ENCODE results near the gene ENPP4. TPM values are rescaled to one million over a fixed set of nuclear protein-coding genes. Genes with fewer than 3 reads are reported as not detected.
"Not testable (repeated sequence)": the region's sequence is repeated elsewhere in the genome, so short reads cannot be mapped to it uniquely, and the experiment has no call there.

Gene ENPP4
- total RNA-seq: 5.9 and 6.1 TPM in 2 replicates

DNA sequence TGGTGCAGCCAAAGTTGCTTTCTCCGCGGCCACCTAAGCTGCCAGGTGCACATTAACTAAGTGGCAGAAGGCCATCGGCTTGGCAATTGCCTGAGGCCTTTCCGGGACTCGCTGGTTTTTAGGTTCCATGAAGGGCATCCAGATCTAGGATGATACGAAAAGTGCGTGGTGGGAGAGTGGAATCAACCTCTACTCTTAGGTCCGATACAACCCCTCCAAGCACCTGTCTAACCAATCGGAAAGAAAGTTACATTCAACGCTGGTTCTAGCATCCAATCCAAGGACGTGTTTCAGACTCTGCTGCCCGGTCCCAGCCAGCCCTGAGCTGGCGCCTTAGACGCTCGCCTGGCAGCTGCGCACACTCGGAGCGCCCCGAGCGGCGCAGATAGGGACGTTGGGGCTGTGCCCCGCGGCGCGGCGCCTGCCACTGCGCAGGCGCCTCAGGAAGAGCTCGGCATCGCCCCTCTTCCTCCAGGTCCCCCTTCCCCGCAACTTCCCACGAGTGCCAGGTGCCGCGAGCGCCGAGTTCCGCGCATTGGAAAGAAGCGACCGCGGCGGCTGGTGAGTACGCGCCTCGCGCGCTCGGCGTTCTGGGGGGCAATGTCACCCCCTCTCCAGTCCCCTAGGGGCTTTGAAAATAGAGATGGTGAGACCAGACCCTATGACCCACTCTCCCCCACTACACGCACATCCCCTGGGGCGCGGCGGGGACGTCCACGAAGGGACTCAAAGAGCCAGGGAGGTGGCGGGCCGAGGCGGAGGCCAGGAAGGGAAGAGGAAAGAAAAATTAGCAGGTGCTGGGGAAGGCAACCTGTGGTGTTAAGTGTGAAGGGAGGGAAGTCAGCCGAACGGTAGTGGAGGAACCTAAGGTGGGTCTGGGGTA is at the start of gene ENPP4:
TSS of gene ENPP4 (plus strand) at position 361 of the 883 bp plus-strand sequence. CDS start 9,595 bp downstream, outside the sequence.
- Mint-ChIP-seq H3K27ac (peak within 1 kb of the TSS; percentile 75), H3K4me1 (ENCODE audit: low read depth) (peaks cover 25% of the 10 kb centered on the region)

DNA sequence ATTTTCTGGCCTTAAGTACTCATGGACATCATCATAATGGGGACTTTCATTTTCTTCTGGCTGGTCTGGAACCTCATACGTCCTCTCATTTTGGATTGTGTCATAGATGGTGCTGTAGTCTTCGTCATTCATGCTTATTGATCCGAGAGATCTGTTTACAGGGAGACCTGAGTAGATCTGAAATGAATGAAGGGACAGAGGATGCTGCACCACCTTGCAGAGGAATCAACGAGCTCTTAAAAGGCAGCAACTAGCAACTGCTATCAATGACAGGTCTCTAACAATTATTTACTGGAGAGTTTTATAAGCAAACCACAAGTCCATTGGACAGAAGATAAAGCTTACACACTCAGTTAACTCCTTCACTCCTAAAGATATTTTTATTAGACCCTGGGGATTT is 49.7 kb upstream of the ENPP4 start:
- peaks cover 5% of the 10 kb centered on the region for H3K4me1 Mint-ChIP-seq (ENCODE audit: low read depth)
- H3K27ac Mint-ChIP-seq: no peak overlapping the region
- H3K36me3 Mint-ChIP-seq (ENCODE audit: low read depth): no peaks in the 10 kb centered on the region
- DNase-seq (ENCODE audit: low spot score): no peak
- peaks cover 4% of the 10 kb centered on the region for H3K27me3 Mint-ChIP-seq (ENCODE audit: insufficient read depth)
- H3K9me3 Mint-ChIP-seq: no peaks in the 10 kb centered on the region
- no peak overlapping the region for H3K4me3 Mint-ChIP-seq
- intact Hi-C loops (cut with micrococcal nuclease): no loop called here

More for the DNA sequence above, at the start of gene ENPP4:
- peak within 1 kb of the TSS; percentile 91 for H3K4me3 Mint-ChIP-seq
- H3K36me3 Mint-ChIP-seq (ENCODE audit: low read depth): peaks cover 2% of the 10 kb centered on the region
- intact Hi-C loops (cut with micrococcal nuclease): loop anchor here (1.0 to 2.0 kb wide), 4 partner anchors 40 to 119 kb away; no protein-coding TSS in a partner anchor
- no peaks in the 10 kb centered on the region for H3K9me3 Mint-ChIP-seq
- H3K27me3 Mint-ChIP-seq (ENCODE audit: insufficient read depth): peaks cover 2% of the 10 kb centered on the region
- peak; percentile 92 for DNase-seq (ENCODE audit: low spot score)

- H3K27ac Mint-ChIP-seq; intact Hi-C loops (cut with micrococcal nuclease); DNase-seq (ENCODE audit: low spot score); H3K36me3 Mint-ChIP-seq (ENCODE audit: low read depth); H3K4me3 Mint-ChIP-seq; H3K9me3 Mint-ChIP-seq; H3K4me1 Mint-ChIP-seq (ENCODE audit: low read depth): not testable (repeated sequence)
- peaks cover 17% of the 10 kb centered on the region for H3K27me3 Mint-ChIP-seq (ENCODE audit: insufficient read depth)
Observed at GRCh38 chr6:46085688-46086087, 44.1 kb upstream of the ENPP4 start.

DNA sequence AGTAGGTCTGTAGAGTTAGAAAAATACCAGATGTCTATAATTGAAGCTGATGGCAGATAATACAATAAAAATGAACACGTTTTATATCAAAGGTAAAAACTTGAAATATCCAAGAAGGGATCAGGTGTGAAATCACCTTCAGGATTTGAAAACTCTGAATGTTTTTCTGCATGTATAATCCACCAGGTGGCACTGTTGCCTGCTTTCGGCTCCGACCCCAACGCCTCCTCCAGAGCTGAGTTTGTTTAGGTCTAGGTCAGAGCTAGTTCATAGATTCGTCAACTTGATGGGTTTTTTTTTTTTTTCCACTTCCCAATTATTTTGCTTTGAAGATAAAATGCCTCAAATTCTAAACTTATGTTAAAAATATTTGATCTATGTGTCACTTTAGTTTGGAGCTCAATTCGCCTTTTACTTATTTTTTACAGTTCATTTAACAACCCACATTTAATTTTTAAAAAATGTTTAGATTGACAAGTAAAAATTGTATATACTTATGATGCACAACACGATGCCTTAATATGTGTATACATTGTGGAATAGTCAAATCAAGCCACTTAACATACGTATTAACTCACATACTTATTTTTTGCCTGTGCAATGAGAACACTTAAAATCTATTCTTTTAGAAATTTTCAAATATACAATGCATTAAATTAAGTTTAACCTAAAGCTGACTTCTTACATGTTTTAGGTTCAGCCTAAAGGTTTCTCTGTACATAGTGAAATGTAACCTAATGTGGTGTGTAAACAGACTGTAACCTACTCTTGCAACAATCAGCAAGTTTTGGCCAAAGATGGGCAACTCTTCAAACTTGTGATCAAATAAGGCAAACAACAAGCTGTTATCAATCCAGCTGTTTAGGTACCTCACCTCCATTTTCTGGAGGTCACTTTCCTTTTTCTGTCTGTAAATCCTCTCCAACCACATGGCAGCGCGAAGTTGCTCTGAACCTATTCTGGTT is 39.4 kb upstream of the ENPP4 start:
- peak; percentile 19 for DNase-seq (ENCODE audit: low spot score)
- peaks cover 19% of the 10 kb centered on the region for H3K27me3 Mint-ChIP-seq (ENCODE audit: insufficient read depth)
- no peaks in the 10 kb centered on the region for H3K36me3 Mint-ChIP-seq (ENCODE audit: low read depth)
- peaks cover 7% of the 10 kb centered on the region for H3K9me3 Mint-ChIP-seq
- no peak overlapping the region for H3K4me3 Mint-ChIP-seq
- no peak overlapping the region for H3K27ac Mint-ChIP-seq
- H3K4me1 Mint-ChIP-seq (ENCODE audit: low read depth): no peaks in the 10 kb centered on the region
- intact Hi-C loops (cut with micrococcal nuclease): loop anchor here (1.0 to 2.0 kb wide), 7 partner anchors 39 to 956 kb away; partner anchors contain the start of gene ENPP4

DNA sequence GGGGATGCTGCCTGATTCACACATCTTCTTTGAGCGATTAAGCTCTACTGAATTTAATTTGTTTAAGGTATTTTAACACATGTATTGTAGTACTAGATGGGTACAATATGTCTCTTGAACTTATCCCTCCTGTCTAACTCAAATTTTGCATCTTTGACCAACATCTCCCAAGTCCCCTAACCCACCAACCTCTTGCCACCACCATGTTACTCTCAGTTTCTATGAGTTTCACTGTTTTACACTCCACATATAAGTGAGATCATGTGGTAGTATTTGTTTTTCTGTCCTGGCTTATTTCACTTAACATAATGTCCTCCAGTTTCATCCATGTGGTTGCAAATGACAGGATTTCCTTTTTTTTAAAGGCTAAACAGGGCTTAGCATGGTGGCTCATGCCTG is 38.7 kb upstream of the ENPP4 start:
- H3K27ac Mint-ChIP-seq: no peak overlapping the region
- intact Hi-C loops (cut with micrococcal nuclease): loop anchor here (2.0 kb wide), 3 partner anchors 160 to 956 kb away; no protein-coding TSS in a partner anchor
- no peaks in the 10 kb centered on the region for H3K36me3 Mint-ChIP-seq (ENCODE audit: low read depth)
- no peak for DNase-seq (ENCODE audit: low spot score)
- H3K4me3 Mint-ChIP-seq: no peak overlapping the region
- no peaks in the 10 kb centered on the region for H3K4me1 Mint-ChIP-seq (ENCODE audit: low read depth)
- peaks cover 14% of the 10 kb centered on the region for H3K9me3 Mint-ChIP-seq
- H3K27me3 Mint-ChIP-seq (ENCODE audit: insufficient read depth): peaks cover 19% of the 10 kb centered on the region

- H3K4me3 Mint-ChIP-seq: no peak overlapping the region
- intact Hi-C loops (cut with micrococcal nuclease): no loop called here
- no peak overlapping the region for H3K27ac Mint-ChIP-seq
- no peak for DNase-seq (ENCODE audit: low spot score)
- H3K27me3 Mint-ChIP-seq (ENCODE audit: insufficient read depth): peaks cover 7% of the 10 kb centered on the region
- peaks cover 15% of the 10 kb centered on the region for H3K9me3 Mint-ChIP-seq
- H3K4me1 Mint-ChIP-seq (ENCODE audit: low read depth): no peaks in the 10 kb centered on the region
- H3K36me3 Mint-ChIP-seq (ENCODE audit: low read depth): no peaks in the 10 kb centered on the region
Observed at GRCh38 chr6:46095251-46095650, 34.5 kb upstream of the ENPP4 start.

- H3K36me3 Mint-ChIP-seq (ENCODE audit: low read depth): no peaks in the 10 kb centered on the region
- H3K4me1 Mint-ChIP-seq (ENCODE audit: low read depth): no peaks in the 10 kb centered on the region
- peaks cover 15% of the 10 kb centered on the region for H3K9me3 Mint-ChIP-seq
- no peaks in the 10 kb centered on the region for H3K27me3 Mint-ChIP-seq (ENCODE audit: insufficient read depth)
- intact Hi-C loops (cut with micrococcal nuclease): no loop called here
- no peak overlapping the region for H3K4me3 Mint-ChIP-seq
- DNase-seq (ENCODE audit: low spot score): no peak
- H3K27ac Mint-ChIP-seq: no peak overlapping the region
Observed at GRCh38 chr6:46097366-46097765, 32.4 kb upstream of the ENPP4 start.

DNA sequence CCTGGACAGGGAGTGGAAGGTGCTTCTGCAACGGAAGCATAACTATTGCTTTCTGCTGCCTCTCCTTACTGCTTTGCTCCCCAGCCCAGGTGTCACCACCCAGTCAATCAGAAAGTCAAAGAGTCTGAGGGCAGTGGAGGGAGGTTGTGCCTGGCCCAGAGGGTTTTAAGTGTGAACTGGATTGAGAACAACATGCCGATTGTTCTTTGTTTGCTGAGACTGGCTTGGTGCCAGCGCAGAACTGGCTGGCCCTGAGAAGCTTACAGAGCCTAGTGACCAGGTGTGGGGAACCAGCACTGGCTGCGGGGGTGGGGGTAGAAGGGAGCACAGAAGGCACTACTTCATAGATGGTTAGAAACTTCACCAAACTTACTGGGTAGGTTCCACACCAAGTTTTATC is 31.1 kb upstream of the ENPP4 start:
- no peaks in the 10 kb centered on the region for H3K27me3 Mint-ChIP-seq (ENCODE audit: insufficient read depth)
- H3K27ac Mint-ChIP-seq: no peak overlapping the region
- no peak overlapping the region for H3K4me3 Mint-ChIP-seq
- DNase-seq (ENCODE audit: low spot score): no peak
- peaks cover 15% of the 10 kb centered on the region for H3K9me3 Mint-ChIP-seq
- no peaks in the 10 kb centered on the region for H3K36me3 Mint-ChIP-seq (ENCODE audit: low read depth)
- H3K4me1 Mint-ChIP-seq (ENCODE audit: low read depth): no peaks in the 10 kb centered on the region
- intact Hi-C loops (cut with micrococcal nuclease): no loop called here

- no peak overlapping the region for H3K27ac Mint-ChIP-seq
- H3K4me3 Mint-ChIP-seq: no peak overlapping the region
- peaks cover 13% of the 10 kb centered on the region for H3K9me3 Mint-ChIP-seq
- intact Hi-C loops (cut with micrococcal nuclease): no loop called here
- DNase-seq (ENCODE audit: low spot score): no peak
- H3K27me3 Mint-ChIP-seq (ENCODE audit: insufficient read depth): no peaks in the 10 kb centered on the region
- H3K36me3 Mint-ChIP-seq (ENCODE audit: low read depth): no peaks in the 10 kb centered on the region
- H3K4me1 Mint-ChIP-seq (ENCODE audit: low read depth): no peaks in the 10 kb centered on the region
Observed at GRCh38 chr6:46099952-46100351, 29.8 kb upstream of the ENPP4 start.

- no peak overlapping the region for H3K4me3 Mint-ChIP-seq
Observed at GRCh38 chr6:46102123-46102522, 27.7 kb upstream of the ENPP4 start.

DNA sequence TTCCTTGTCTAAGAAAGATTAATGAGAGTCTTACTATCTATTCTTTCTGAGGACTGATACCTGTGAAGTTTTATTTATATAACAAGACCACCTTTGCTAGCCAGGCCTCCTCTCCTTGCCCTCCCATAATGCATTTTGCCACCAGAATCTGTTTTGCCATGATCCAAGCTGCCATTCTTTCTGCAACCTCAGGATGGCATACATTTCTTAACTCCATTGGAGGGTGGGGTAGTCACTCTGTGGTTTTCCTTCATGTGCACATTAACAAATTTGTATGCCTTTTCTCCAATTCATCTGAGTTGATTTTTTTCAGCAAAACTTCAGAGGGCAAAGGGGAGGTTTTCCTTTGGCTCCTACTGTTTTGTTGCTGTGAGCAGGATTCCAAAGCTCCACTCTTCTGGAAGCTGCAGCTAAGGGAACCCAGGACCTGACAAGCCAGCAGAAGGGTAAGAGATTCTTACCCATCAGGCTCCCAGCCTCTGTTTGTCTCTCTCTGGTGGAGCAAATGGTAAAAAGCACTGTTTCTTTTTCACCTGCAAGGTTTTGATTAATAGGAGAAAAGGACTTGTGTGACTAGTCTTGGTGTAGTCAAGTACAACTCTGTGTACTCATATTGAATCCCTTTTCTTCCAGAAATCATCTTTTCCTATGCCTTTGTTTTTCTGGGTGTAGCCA is 26.2 kb upstream of the ENPP4 start:
- H3K4me1 Mint-ChIP-seq (ENCODE audit: low read depth): no peaks in the 10 kb centered on the region
- no peak overlapping the region for H3K4me3 Mint-ChIP-seq
- intact Hi-C loops (cut with micrococcal nuclease): no loop called here
- H3K36me3 Mint-ChIP-seq (ENCODE audit: low read depth): no peaks in the 10 kb centered on the region
- H3K27me3 Mint-ChIP-seq (ENCODE audit: insufficient read depth): no peaks in the 10 kb centered on the region
- DNase-seq (ENCODE audit: low spot score): no peak
- no peak overlapping the region for H3K27ac Mint-ChIP-seq
- no peaks in the 10 kb centered on the region for H3K9me3 Mint-ChIP-seq

More at GRCh38 chr6:46102123-46102522, 27.7 kb upstream of the ENPP4 start:
- H3K9me3 Mint-ChIP-seq: no peaks in the 10 kb centered on the region
- H3K4me1 Mint-ChIP-seq (ENCODE audit: low read depth): no peaks in the 10 kb centered on the region
- no peak overlapping the region for H3K27ac Mint-ChIP-seq
- no peak for DNase-seq (ENCODE audit: low spot score)
- H3K27me3 Mint-ChIP-seq (ENCODE audit: insufficient read depth): no peaks in the 10 kb centered on the region
- H3K36me3 Mint-ChIP-seq (ENCODE audit: low read depth): no peaks in the 10 kb centered on the region
- intact Hi-C loops (cut with micrococcal nuclease): no loop called here

DNA sequence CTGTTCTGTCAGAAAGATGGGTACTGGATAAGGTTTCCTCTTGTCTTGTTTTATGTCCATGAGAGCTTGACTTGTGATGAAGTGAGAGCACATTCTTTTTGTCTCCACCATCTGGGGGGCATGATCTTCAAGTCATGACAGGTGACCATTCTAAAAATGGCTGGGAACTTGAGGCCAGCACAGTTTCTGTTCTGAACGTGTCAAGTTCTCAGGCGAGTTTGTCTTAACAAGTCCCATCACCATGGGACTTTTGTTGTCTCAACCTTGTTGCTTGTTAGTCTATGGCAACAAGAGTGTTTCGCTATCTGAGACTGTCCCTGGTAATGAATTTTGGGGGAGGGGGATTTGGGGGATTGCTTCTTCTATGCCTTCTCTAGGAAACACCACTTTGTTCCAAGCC is 25.6 kb upstream of the ENPP4 start:
- no peaks in the 10 kb centered on the region for H3K27me3 Mint-ChIP-seq (ENCODE audit: insufficient read depth)
- intact Hi-C loops (cut with micrococcal nuclease): no loop called here
- H3K4me1 Mint-ChIP-seq (ENCODE audit: low read depth): no peaks in the 10 kb centered on the region
- no peaks in the 10 kb centered on the region for H3K36me3 Mint-ChIP-seq (ENCODE audit: low read depth)
- H3K27ac Mint-ChIP-seq: no peak overlapping the region
- H3K9me3 Mint-ChIP-seq: no peaks in the 10 kb centered on the region
- no peak for DNase-seq (ENCODE audit: low spot score)
- H3K4me3 Mint-ChIP-seq: no peak overlapping the region
